ENCODE measurements around the gene SPP1.
"Not testable (repeated sequence)": the region's sequence is repeated elsewhere in the genome, so short reads cannot be mapped to it uniquely, and the experiment has no call there.

SPP1 gene

GRCh38 chr4:88009871-88010270 is 34.4 kb downstream of the SPP1 start:
- no peak overlapping the region for H3K4me3 Mint-ChIP-seq
- H3K4me1 Mint-ChIP-seq (ENCODE audit: low read depth) = peaks cover 41% of the 10 kb centered on the region
- H3K27ac Mint-ChIP-seq = no peak overlapping the region
- H3K9me3 Mint-ChIP-seq = no peaks in the 10 kb centered on the region
- H3K36me3 Mint-ChIP-seq (ENCODE audit: low read depth) = peaks cover 12% of the 10 kb centered on the region
- H3K27me3 Mint-ChIP-seq (ENCODE audit: low read depth) = peaks cover 10% of the 10 kb centered on the region
- DNase-seq (ENCODE audit: low spot score) = no peak

DNA sequence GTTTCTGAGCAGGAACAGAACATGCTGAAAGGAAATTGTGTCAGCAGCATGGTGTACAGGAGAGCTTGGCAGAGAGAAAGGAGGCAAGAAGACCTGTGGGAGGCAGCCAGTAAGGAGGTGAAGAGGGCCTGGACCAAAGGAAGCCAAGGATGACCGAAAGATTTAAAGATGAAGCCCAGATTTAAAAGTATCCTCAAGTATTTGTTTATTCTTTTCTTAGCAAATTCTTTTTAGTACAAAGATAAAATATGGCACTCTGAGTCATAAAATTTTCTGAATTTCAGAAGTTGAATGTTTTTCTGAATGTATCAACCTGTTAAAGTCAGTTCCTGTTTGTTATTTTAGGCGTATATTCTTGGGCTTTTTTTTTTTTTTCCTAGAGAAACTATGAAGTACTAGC is 35.5 kb downstream of the SPP1 start:
- H3K27ac Mint-ChIP-seq = peak overlapping the region; percentile 3
- peak overlapping the region; percentile 2 for H3K4me3 Mint-ChIP-seq
- no peak for DNase-seq (ENCODE audit: low spot score)
- H3K36me3 Mint-ChIP-seq (ENCODE audit: low read depth) = peaks cover 12% of the 10 kb centered on the region
- H3K27me3 Mint-ChIP-seq (ENCODE audit: low read depth) = peaks cover 7% of the 10 kb centered on the region
- no peaks in the 10 kb centered on the region for H3K9me3 Mint-ChIP-seq
- peaks cover 41% of the 10 kb centered on the region for H3K4me1 Mint-ChIP-seq (ENCODE audit: low read depth)

DNA sequence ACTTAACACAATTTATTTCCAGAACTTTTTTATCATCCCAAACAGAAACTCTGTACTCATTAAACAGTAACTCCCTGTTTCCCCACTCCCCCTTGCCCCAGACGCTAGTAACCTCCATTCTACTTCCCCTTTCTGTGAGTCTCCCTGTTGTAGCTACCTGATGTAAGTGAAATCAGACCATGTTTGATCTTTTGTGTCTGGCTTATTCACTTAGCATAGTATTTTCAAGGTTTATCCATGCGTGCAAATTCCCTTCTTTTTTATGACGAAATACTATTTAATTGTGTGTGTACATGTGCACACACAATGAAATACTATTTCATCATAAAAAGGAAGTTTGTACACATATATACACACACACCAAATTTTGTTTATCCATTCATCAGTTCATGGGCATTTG is 37.1 kb downstream of the SPP1 start:
- Mint-ChIP-seq H3K9me3 (no peaks in the 10 kb centered on the region), H3K4me3 (no peak overlapping the region), H3K4me1 (ENCODE audit: low read depth) (peaks cover 36% of the 10 kb centered on the region)

DNA sequence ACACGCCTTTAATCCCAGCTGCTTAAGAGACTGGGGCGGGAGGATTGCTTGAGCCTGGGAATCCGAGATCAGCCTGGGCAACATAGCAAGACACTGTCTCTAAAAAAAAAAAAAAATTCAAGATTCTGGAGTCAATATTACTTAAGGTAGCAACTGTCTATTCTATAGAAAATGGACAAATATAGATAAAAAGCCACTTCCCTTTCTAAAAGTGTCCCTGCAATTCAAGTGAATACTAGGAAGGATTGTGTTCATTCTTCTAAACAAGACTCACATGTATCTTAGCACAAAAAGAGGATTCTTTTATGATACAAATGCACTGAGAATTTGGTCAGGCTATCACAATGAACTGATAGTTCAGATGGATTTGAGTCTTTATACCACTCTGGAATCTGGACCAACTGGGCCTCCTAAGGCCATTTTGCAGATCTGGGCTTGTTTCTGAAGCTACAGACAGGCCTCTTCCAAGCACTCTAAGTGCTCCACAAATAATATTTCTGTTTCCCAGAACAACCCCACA is 38.9 kb downstream of the SPP1 start:
- Mint-ChIP-seq H3K36me3 (ENCODE audit: low read depth) (peaks cover 16% of the 10 kb centered on the region), H3K4me3 (no peak overlapping the region), H3K4me1 (ENCODE audit: low read depth) (peaks cover 30% of the 10 kb centered on the region), H3K27ac (no peak overlapping the region), H3K9me3 (no peaks in the 10 kb centered on the region), H3K27me3 (ENCODE audit: low read depth) (no peaks in the 10 kb centered on the region)
- DNase-seq (ENCODE audit: low spot score) = no peak

More for the DNA sequence above, 37.1 kb downstream of the SPP1 start:
- no peak for DNase-seq (ENCODE audit: low spot score)
- Mint-ChIP-seq H3K36me3 (ENCODE audit: low read depth) (peaks cover 12% of the 10 kb centered on the region), H3K27me3 (ENCODE audit: low read depth) (no peaks in the 10 kb centered on the region), H3K27ac (no peak overlapping the region)

DNA sequence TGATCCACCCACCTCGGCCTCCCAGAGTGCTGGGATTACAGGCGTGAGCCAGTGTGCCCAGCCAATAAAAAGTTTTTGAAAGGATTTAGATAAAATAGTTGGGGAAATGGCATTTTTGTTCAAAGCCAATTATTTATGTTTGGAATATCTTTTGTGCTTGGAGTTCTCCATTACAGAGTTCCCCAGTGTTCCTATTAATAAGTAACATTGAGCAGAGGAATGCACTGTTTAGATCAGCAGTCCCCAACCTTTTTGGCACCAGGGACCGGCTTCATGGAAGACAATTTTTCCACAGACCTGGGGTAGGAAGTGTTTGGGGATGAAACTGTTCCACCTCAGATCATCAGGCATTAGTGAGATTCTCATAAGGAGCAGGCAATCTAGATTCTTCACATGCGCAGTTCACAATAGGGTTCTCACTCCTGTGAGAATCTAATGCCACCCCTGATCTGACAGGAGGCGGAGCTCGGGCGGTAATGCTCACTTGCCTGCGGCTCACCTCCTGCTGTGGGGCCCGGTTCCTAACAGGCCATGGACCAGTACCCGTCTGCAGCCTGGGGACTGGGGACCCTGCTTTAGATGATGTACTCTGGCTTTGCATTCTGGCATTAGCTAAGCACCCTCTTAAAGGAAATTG is 40.3 kb downstream of the SPP1 start:
- Mint-ChIP-seq H3K4me1 (ENCODE audit: low read depth) (peaks cover 23% of the 10 kb centered on the region), H3K9me3 (no peaks in the 10 kb centered on the region), H3K36me3 (ENCODE audit: low read depth) (peaks cover 15% of the 10 kb centered on the region), H3K27me3 (ENCODE audit: low read depth) (no peaks in the 10 kb centered on the region), H3K27ac (no peak overlapping the region), H3K4me3 (no peak overlapping the region)
- DNase-seq (ENCODE audit: low spot score) = no peak

DNA sequence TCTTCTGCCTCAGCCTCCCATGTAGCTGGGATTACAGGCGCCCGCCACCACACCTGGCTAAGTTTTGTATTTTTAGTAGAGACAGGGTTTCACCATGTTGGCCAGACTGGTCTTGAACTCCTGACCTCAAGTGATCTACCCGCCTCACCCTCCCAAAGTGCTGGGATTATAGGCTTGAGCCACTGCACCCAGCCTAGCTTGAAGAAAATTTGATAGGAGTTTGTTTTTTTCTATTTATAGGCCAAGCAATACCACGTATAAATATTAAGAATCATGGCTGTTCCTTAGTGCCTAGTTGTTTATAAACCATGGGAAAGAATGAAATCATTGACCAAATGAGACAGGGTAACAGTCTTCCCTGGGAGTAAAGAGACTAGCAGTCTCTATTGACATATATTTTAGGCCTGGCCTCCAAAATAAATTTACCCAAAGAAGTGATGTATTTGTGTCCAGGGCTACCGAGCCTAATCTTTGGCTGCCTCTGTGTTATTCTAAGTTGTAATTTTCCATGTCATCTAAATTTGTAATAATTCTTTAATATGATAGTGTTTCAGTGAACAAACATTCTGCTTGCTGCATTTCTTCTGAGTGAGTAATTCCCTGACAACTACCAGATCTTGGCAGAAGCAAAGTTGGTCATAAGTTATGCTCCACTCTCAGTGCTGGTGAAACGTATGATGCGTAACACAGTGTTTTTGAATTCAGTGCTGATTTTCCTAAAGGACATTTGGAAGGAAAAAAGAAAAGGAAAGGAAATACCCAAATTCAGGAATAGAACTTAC is 42.2 kb downstream of the SPP1 start:
- H3K4me1 Mint-ChIP-seq (ENCODE audit: low read depth) = peaks cover 14% of the 10 kb centered on the region
- no peak for DNase-seq (ENCODE audit: low spot score)
- peaks cover 21% of the 10 kb centered on the region for H3K36me3 Mint-ChIP-seq (ENCODE audit: low read depth)
- H3K27ac Mint-ChIP-seq = no peak overlapping the region
- H3K27me3 Mint-ChIP-seq (ENCODE audit: low read depth) = no peaks in the 10 kb centered on the region
- no peak overlapping the region for H3K4me3 Mint-ChIP-seq
- H3K9me3 Mint-ChIP-seq = no peaks in the 10 kb centered on the region

GRCh38 chr4:88018466-88018865 is 43.0 kb downstream of the SPP1 start:
- Mint-ChIP-seq H3K4me3 (no peak overlapping the region), H3K27me3 (ENCODE audit: low read depth) (no peaks in the 10 kb centered on the region), H3K27ac (no peak overlapping the region), H3K4me1 (ENCODE audit: low read depth) (peaks cover 8% of the 10 kb centered on the region), H3K36me3 (ENCODE audit: low read depth) (peaks cover 25% of the 10 kb centered on the region), H3K9me3 (no peaks in the 10 kb centered on the region)
- no peak for DNase-seq (ENCODE audit: low spot score)

DNA sequence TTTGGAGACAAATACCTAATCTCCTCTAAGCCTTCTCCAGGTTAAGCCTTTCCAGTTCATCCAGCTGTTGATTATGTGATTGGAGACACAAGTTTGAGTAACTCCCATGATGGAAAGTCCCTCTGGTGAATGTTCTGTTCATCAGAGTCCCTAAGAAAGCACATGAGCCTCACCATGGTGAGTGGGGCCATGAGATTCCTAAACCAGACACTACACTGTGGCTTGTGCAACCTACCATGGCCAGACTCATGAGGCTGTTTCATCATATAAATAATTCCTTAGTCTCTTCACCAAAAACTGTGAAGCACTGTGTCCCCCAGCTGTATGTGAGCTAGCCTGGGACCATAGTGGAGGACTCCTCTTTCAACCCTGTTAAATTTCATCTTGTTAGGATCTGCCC is 46.3 kb downstream of the SPP1 start:
- Mint-ChIP-seq H3K4me3 (no peak overlapping the region), H3K27me3 (ENCODE audit: low read depth) (no peaks in the 10 kb centered on the region), H3K4me1 (ENCODE audit: low read depth) (peaks cover 4% of the 10 kb centered on the region), H3K36me3 (ENCODE audit: low read depth) (peaks cover 54% of the 10 kb centered on the region), H3K27ac (no peak overlapping the region), H3K9me3 (peaks cover 13% of the 10 kb centered on the region)
- DNase-seq (ENCODE audit: low spot score) = no peak

GRCh38 chr4:88022289-88022688 is 46.8 kb downstream of the SPP1 start:
- H3K27me3 Mint-ChIP-seq (ENCODE audit: low read depth) = no peaks in the 10 kb centered on the region
- H3K4me3 Mint-ChIP-seq = no peak overlapping the region
- H3K9me3 Mint-ChIP-seq = peaks cover 15% of the 10 kb centered on the region
- no peak overlapping the region for H3K27ac Mint-ChIP-seq
- H3K36me3 Mint-ChIP-seq (ENCODE audit: low read depth) = peaks cover 58% of the 10 kb centered on the region
- no peak for DNase-seq (ENCODE audit: low spot score)
- peaks cover 4% of the 10 kb centered on the region for H3K4me1 Mint-ChIP-seq (ENCODE audit: low read depth)

- DNase-seq (ENCODE audit: low spot score); H3K27me3 Mint-ChIP-seq (ENCODE audit: low read depth); H3K27ac Mint-ChIP-seq; H3K4me3 Mint-ChIP-seq: not testable (repeated sequence)
- Mint-ChIP-seq H3K36me3 (ENCODE audit: low read depth) (peaks cover 78% of the 10 kb centered on the region), H3K9me3 (peaks cover 24% of the 10 kb centered on the region), H3K4me1 (ENCODE audit: low read depth) (peaks cover 29% of the 10 kb centered on the region)
Observed at GRCh38 chr4:88025868-88026661, 50.6 kb downstream of the SPP1 start.

DNA sequence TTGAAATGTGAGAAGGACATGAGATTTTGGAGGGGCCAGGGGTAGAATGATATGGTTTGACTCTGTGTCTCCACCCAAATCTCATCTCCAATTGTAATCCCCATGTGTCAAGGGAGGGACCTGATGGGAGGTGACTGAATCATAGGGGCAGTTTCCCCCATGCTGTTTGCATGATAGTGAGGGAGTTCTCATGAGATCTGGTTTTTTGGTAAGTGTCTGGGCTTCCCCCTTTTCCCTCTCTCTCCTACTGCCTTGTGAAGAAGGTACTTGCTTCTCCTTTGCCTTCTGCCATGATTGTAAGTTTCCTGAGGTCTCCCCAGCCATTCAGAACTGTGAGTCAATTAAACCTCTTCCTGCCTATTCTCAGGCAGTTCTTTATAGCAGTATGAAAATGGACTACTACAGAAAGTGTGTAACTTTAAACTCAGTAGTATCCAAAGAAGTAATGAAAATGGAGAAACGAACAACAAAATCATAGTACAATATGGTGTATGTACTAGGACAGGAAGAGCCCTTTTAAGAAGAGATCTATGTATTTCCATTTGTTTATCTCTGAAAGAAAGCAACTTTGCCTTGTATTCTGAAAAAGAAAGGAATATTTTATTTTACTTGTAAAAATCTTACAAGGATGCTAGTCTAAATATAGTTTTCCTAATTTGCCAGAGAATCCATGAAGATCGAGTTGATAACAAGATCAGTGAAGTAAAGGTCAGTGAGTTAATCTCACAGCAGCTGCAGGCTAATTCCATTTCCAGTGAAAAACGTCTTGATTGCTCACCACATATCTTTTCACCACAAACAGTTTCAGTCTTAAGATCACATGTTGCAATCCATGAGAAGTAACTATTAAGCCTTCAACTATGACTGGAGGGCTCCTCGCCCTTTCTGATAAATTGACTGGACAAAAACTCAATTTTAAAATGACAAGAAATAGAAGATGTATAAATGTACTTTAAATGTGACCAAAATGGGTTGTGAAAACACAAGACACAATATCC is 52.4 kb downstream of the SPP1 start:
- peaks cover 75% of the 10 kb centered on the region for H3K36me3 Mint-ChIP-seq (ENCODE audit: low read depth)
- peaks cover 24% of the 10 kb centered on the region for H3K9me3 Mint-ChIP-seq
- peak overlapping the region; percentile 38 for H3K27ac Mint-ChIP-seq
- H3K4me1 Mint-ChIP-seq (ENCODE audit: low read depth) = peaks cover 29% of the 10 kb centered on the region
- DNase-seq (ENCODE audit: low spot score) = no peak
- no peaks in the 10 kb centered on the region for H3K27me3 Mint-ChIP-seq (ENCODE audit: low read depth)
- no peak overlapping the region for H3K4me3 Mint-ChIP-seq

DNA sequence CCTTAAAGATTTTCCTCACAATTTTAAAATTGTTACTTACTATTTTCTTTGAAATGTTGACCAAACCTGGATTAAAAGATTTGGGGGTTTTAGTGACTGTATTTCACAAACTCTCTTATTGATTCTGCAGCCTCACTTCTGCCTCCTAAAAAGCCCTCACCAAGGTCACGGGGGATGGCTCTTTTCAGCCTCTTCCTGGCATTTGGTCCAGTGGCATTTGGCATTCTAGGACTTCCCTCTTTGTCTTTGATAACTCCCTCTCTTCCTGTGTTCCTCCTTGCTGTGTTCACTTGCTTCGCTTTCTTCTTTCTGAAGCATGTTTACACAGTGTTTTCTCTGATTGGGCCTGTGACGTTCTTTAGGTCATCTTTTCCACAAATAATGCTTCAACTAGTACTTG is 53.4 kb downstream of the SPP1 start:
- Mint-ChIP-seq H3K27me3 (ENCODE audit: low read depth) (no peaks in the 10 kb centered on the region), H3K27ac (no peak overlapping the region), H3K36me3 (ENCODE audit: low read depth) (peaks cover 67% of the 10 kb centered on the region), H3K9me3 (peaks cover 24% of the 10 kb centered on the region), H3K4me3 (no peak overlapping the region), H3K4me1 (ENCODE audit: low read depth) (peaks cover 29% of the 10 kb centered on the region)
- DNase-seq (ENCODE audit: low spot score) = no peak

GRCh38 chr4:88029556-88029955 is 54.0 kb downstream of the SPP1 start:
- Mint-ChIP-seq H3K36me3 (ENCODE audit: low read depth) (peaks cover 62% of the 10 kb centered on the region), H3K27me3 (ENCODE audit: low read depth) (no peaks in the 10 kb centered on the region), H3K4me3 (no peak overlapping the region), H3K27ac (no peak overlapping the region), H3K9me3 (peaks cover 24% of the 10 kb centered on the region), H3K4me1 (ENCODE audit: low read depth) (peaks cover 29% of the 10 kb centered on the region)
- no peak for DNase-seq (ENCODE audit: low spot score)
